ENCODE results near the gene MIS18A.
"Not testable (repeated sequence)": the region's sequence is repeated elsewhere in the genome, so short reads cannot be mapped to it uniquely, and the experiment has no call there.

MIS18A gene

DNA sequence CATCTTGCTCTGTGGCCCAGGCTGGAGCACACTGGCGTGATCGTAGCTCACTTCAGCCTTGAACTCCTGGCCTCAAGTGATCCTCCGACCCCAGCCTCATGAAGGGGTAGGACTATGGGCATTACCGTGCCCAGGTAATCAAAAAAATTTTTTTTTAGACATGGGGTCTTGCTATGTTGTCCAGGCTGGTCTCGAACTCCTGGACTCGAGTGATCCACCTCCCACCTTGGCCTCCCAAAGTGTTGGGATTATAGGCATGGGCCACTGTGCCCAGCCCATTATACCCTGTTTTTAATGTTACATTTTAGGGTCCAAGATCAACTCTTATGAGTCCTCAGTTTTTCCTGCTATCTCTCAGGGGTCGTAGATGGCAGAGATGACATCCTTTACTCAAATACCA, 26.1 kb upstream of the MIS18A start:
- no peak for DNase-seq (ENCODE audit: low spot score)

GRCh38 chr21:32303385-32303784, 24.5 kb upstream of the MIS18A start:
- no peak for DNase-seq (ENCODE audit: low spot score)

GRCh38 chr21:32302560-32302959, 23.7 kb upstream of the MIS18A start:
- no peak for DNase-seq (ENCODE audit: low spot score)

- DNase-seq (ENCODE audit: low spot score): no peak
Measured at GRCh38 chr21:32301596-32301995, 22.7 kb upstream of the MIS18A start.

- no peak for DNase-seq (ENCODE audit: low spot score)
Measured at GRCh38 chr21:32300117-32300681, 21.4 kb upstream of the MIS18A start.

DNA sequence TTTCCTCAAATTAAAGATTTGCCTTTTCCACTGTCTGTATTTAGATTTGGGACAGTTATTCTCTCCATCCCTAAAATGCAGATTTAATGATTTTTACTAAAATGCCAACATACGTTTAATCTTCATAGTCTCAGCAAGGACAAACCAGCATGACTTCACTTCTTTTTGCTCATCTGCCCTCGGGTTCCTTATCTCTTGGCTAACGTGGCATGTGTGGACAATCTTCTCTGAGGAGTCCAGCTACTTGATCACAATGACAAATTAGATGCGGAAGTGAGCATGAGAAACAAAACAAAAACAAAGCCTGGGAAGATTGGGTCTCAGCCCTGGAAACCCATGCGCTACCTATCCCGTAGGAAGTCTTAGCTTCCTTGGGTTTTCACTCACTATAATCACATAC, 20.8 kb upstream of the MIS18A start:
- no peak for DNase-seq (ENCODE audit: low spot score)

DNA sequence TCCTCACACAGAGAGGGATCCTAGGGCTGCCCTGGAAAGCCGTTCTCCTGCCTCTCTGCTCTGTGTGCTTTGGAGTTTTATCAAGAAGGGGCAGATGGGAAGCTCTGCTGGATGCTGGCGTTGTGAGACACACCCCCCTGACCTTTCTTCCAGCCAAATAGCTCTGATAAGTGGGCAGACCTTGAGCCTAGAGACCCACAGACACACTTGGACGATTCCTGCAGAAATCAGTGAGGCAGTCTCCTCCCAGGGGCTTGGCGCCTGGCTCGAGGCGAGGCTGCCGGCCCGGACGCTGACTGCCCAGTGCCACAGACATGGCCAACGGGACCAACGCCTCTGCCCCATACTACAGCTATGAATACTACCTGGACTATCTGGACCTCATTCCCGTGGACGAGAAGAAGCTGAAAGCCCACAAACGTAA, 19.8 kb upstream of the MIS18A start, which contains the start of gene MRAP:
MRAP (plus strand) TSS at position 198 of the 424 bp plus-strand sequence; CDS start at position 315, 117 bp downstream.
- no peak for DNase-seq (ENCODE audit: low spot score)

DNA sequence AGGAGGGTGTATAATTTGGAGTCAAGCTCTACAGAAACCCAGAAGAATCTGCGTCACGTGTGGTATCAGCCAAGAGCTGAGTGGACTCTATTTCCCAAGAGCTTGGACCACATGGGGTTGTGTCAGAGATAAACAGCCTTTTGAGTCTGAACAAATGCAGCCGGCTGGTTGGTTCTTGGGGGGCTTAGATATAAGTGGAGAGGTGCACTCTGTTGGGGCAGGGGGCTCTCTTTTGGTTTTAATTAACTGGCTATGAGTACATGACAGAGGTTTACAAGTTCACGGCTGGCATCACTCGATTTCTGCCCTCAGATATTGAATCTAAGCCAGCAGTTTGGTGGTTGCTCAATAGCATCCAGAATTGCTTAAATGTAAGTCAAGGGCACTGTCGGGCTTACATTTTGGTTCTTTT, 19.3 kb upstream of the MIS18A start:
- no peak for DNase-seq (ENCODE audit: low spot score)

DNA sequence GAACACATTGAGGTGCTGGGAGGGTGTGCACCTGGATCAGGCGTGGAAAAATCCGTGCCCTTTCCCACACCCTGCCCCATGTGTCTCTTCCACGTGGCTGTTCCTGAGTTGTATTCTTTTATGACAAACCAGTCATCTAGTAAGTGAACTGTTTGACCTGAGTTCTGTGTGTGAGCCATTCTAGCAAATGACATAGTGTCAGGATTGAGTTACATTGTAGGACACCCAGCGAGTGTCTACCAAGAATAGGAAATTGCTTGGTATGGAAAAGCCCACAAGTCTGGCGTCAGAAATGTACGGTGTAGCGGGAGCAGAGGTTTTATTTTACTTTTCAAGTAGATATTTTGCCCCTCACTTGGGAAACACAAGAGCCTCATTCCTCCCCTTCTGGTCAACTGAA, 18.6 kb upstream of the MIS18A start:
- no peak for DNase-seq (ENCODE audit: low spot score)

GRCh38 chr21:32285476-32285875, 6.6 kb upstream of the MIS18A start:
- no peak for DNase-seq (ENCODE audit: low spot score)

- DNase-seq (ENCODE audit: low spot score): no peak
Measured at GRCh38 chr21:32282992-32283391, 4.1 kb upstream of the MIS18A start.

DNA sequence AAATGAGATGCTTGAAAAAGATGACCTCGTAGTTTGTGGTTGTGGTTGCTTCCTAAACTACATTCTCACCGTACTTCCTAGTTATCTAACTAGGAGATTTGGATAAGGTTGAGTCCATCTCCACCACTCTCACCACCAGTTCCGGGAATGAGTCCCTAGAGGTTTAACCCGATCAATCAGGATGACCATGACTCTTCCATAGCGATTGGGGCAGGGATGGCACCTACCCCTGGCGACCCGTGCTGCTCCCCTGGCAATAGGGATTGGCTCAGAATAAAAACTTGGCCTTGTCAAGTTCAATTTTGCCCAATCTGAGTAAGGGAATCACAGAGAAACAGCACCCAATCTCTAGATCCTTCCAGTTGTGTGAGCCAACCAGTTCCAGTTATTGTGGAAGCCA, 2.7 kb upstream of the MIS18A start:
- no peak for DNase-seq (ENCODE audit: low spot score)

GRCh38 chr21:32279377-32279680, 480 bp upstream of the MIS18A start:
- no peak for DNase-seq (ENCODE audit: low spot score)

DNA sequence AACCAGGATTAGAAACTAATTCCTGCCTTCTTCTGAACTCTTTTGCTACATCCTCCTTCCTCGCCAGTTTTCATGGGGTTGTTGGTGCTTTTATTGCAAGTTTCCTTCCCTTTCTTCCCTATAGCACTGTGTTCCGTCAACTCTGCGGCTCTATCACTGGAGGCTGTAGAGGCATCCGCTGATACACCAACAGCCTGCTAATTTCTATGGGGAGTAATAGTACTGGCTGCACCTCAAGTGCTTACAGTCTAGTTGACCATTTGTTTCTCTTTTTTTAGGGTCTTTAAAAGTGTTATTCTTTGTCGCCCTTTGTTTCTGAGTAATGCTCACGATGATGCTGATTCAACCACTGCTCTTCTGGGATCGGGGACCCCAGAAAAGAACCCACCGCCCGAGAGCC, 746 bp downstream of the MIS18A start:
- peak; percentile 8 for DNase-seq (ENCODE audit: low spot score)

DNA sequence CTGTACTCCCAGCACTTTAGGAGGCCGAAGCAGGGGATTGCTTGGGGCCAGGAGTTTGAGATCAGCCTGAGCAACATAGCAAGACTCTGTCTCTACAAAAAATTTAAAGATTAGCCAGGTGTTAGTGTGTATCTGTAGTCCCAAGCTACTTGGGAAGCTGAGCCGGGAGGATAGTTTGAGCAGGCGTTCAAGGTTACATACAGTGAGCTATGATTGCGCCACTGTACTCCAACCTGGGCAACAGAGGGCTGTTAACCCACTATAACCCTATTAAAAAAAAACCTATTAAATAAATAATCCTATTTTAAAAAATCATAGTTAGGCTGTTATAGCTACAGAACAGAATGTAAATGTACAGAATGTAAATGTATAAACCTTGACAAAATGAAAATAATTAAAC, 2.2 kb downstream of the MIS18A start:
- no peak for DNase-seq (ENCODE audit: low spot score)

GRCh38 chr21:32270748-32271147, 8.1 kb downstream of the MIS18A start:
- DNase-seq (ENCODE audit: low spot score): no peak

DNA sequence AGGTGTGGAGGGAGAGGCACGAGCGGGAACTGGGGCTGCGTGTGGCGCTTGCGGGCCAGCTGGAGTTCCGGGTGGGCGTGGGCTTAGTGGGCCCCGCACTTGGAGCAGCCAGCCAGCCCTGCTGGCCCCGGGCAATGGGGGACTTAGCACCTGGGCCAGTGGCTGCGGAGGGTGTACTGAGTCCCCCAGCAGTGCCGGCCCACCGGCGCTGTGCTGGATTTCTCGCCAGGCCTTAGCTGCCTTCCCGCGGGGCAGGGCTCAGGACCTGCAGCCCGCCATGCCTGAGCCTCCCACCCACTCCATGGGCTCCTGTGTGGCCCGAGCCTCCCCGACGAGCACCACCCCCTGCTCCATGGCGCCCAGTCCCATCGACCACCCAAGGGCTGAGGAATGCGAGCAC, 13.5 kb downstream of the MIS18A start:
- DNase-seq (ENCODE audit: low spot score): not testable (repeated sequence)

- no peak for DNase-seq (ENCODE audit: low spot score)
Measured at GRCh38 chr21:32261929-32262328, 16.9 kb downstream of the MIS18A start.

GRCh38 chr21:32260130-32260529, 18.7 kb downstream of the MIS18A start:
- DNase-seq (ENCODE audit: low spot score): no peak

GRCh38 chr21:32258786-32259048, 20.1 kb downstream of the MIS18A start:
- not testable (repeated sequence) for DNase-seq (ENCODE audit: low spot score)

- peak; percentile 60 for DNase-seq (ENCODE audit: low spot score)
Measured at GRCh38 chr21:32257962-32258785, 20.7 kb downstream of the MIS18A start.

DNA sequence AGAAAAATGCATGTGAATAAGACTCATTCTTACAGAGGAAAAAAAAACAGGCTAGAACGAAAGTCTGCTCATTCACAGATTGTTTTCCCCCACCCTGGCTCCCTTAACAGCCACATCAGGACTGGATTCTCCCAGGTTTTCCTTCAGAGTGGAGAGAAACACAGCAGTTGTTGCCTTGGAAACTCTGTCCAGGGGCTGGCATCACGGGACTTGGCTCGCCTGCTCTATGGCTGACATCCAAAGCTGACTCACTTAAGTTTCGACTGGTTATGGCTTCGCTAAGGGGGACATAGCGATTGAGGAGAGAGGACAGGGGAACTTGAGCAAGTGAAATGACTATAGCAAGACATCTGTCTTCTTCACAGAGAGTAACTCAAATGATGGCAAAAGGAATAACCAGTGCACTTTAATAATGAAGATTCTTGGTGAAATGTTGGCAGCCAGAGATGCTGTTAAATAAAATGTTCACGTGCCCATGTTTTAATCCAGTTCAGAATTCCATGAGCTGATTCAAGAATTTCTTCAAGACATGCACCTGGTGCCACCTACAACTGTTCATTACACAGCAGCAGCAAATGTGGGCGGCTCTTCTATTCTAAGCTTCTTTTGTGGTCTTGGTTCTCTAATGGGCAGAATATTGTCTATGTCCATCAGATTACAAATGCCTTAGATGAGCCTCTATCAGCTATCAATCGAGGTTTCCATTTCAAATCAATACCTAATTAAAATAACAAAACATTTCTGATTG, 21.8 kb downstream of the MIS18A start:
- DNase-seq (ENCODE audit: low spot score): no peak

DNA sequence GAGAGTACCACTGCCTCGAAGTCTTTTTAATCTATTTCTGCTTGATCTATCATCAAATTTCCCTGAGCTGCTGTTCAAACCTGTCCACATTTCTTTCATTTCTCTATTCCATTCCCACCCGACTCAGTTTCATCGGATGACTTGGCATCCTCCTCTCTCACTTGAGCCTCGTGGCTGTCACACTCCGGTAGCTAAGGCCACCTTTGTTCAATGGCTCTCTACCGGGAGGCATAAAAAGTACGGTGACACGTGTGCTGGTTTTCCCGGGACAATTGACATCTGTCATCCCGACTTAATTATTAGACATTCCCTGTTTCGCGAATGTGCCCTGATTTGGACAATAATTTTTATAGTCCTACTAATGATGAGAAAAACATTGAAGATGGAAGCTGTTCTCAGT, 22.6 kb downstream of the MIS18A start:
- no peak for DNase-seq (ENCODE audit: low spot score)

All from germinal center (tissue), 1 donor.